GM12891 (cell line): ENCODE data around the gene ID4.

Experiments used
- PAX5 ChIP-seq: IDR thresholded peaks from 2 replicates; pipeline ENCODE4 v1.6.1; 2011; ENCODE audit warnings: low read length, moderate library complexity, mild to moderate bottlenecking; ENCODE audit not compliant: insufficient read depth, severe bottlenecking
- POLR2A ChIP-seq: IDR thresholded peaks from 2 replicates; pipeline ENCODE4 v1.6.1; 2011; ENCODE audit warnings: low read depth, low read length, control low read depth
- POLR2AphosphoS5 ChIP-seq: IDR thresholded peaks from 2 replicates; pipeline ENCODE4 v1.6.1; 2011; ENCODE audit warnings: low read depth, low read length, control low read depth
- POU2F2 ChIP-seq: IDR thresholded peaks from 2 replicates; pipeline ENCODE4 v1.6.1; 2011; ENCODE audit warnings: low read depth, mild to moderate bottlenecking, control low read depth, low read length, moderate library complexity
- TAF1 ChIP-seq: IDR thresholded peaks from 2 replicates; pipeline ENCODE4 v1.6.1; 2011; ENCODE audit warnings: low read depth, low read length, control low read depth

DNA sequence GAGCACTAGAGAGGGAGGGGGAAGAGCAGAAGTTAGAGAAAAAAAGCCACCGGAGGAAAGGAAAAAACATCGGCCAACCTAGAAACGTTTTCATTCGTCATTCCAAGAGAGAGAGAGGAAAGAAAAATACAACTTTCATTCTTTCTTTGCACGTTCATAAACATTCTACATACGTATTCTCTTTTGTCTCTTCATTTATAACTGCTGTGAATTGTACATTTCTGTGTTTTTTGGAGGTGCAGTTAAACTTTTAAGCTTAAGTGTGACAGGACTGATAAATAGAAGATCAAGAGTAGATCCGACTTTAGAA is 2.0 kb downstream of the ID4 start:
- TF ChIP-seq POLR2A (no peak), POLR2AphosphoS5 (no peak), TAF1 (no peak), POU2F2 (no peak), PAX5 (no peak)
